Hepatocyte (in vitro differentiated cells): Measurements from ENCODE around the gene RNF17. TPM values are rescaled to one million over a fixed set of nuclear protein-coding genes. Genes with fewer than 3 reads are reported as not detected.

Experiments
- DNase-seq: peaks from one replicate; pipeline ENCODE4 v3.0.0-alpha.2; 2016; ENCODE audit warnings: low spot score
- H2AFZ ChIP-seq: fragments of 200-600 bp; sonication (generic); 2 replicates; pipeline ENCODE4 v1.6.0; 2016; ENCODE audit warnings: antibody characterized with exemption, mild to moderate bottlenecking
- H3K27ac ChIP-seq: fragments of 200-600 bp; sonication (generic); 2 replicates; pipeline ENCODE4 v1.5.1; 2016; ENCODE audit warnings: mild to moderate bottlenecking
- H3K27me3 ChIP-seq: fragments of 200-600 bp; sonication (generic); 2 replicates; pipeline ENCODE4 v1.6.1; 2016
- H3K36me3 ChIP-seq: fragments of 200-600 bp; sonication (generic); replicated peaks from 2 replicates; pipeline ENCODE4 v1.5.1; 2016; ENCODE audit warnings: low read depth; ENCODE audit not compliant: insufficient read depth
- H3K4me1 ChIP-seq: fragments of 200-600 bp; sonication (generic); 2 replicates; pipeline ENCODE4 v1.5.1; 2016; ENCODE audit warnings: mild to moderate bottlenecking, moderate library complexity; ENCODE audit not compliant: insufficient read depth
- H3K4me2 ChIP-seq: fragments of 200-600 bp; sonication (generic); 2 replicates; pipeline ENCODE4 v1.6.0; 2016
- H3K4me3 ChIP-seq: fragments of 200-600 bp; sonication (generic); 2 replicates; pipeline ENCODE4 v1.5.1; 2016; ENCODE audit warnings: mild to moderate bottlenecking
- H3K79me2 ChIP-seq: fragments of 200-600 bp; sonication (generic); 2 replicates; pipeline ENCODE4 v1.6.0; 2017; ENCODE audit warnings: mild to moderate bottlenecking
- H3K9me2 ChIP-seq: fragments of 200-600 bp; sonication (generic); replicated peaks from 2 replicates; pipeline ENCODE4 v1.6.0; 2017; ENCODE audit warnings: mild to moderate bottlenecking; ENCODE audit not compliant: insufficient read depth
- H3K9me3 ChIP-seq: fragments of 200-600 bp; sonication (generic); 2 replicates; pipeline ENCODE4 v1.5.1; 2016; ENCODE audit warnings: low read depth, mild to moderate bottlenecking
- H4K20me1 ChIP-seq: fragments of 200-600 bp; sonication (generic); 2 replicates; pipeline ENCODE4 v1.6.0; 2016; ENCODE audit warnings: mild to moderate bottlenecking; ENCODE audit not compliant: insufficient read depth, poor library complexity, severe bottlenecking
- CTCF ChIP-seq: fragments of 200-600 bp; sonication (generic); IDR thresholded peaks from 2 replicates; pipeline ENCODE4 v1.5.1; 2016; ENCODE audit warnings: antibody characterized with exemption, mild to moderate bottlenecking; ENCODE audit not compliant: poor library complexity
- EZH2 ChIP-seq: fragments of 200-600 bp; sonication (generic); IDR thresholded peaks from 2 replicates; pipeline ENCODE4 v1.6.1; 2016; ENCODE audit warnings: antibody characterized with exemption, mild to moderate bottlenecking, borderline replicate concordance
- EZH2phosphoT487 ChIP-seq: fragments of 200-600 bp; sonication (generic); IDR thresholded peaks from one replicate; pipeline ENCODE4 v1.6.1; 2018; ENCODE audit warnings: antibody characterized with exemption, mild to moderate bottlenecking, low read depth, moderate library complexity; ENCODE audit not compliant: unreplicated experiment, severe bottlenecking
- WGBS: methylation state at CpG from one replicate; pipeline ENCODE4 v1.1.6; 2016; ENCODE audit warnings: low lambda C conversion rate; ENCODE audit errors: missing lambda C conversion rate; 5-methylcytosine and 5-hydroxymethylcytosine counted together
- polyA plus RNA-seq: library from polyadenylated mRNA; unstranded; fragments of >200 nt; fragmentation: Nextera tagmentation; extraction: Ambion mirVana; gene quantifications from 2 replicates; pipeline ENCODE4 v1.2.1, GENCODE V29; 2016
- total RNA-seq: library from RNA; depleted of rRNA; stranded (reverse); fragments of >200 nt; gene quantifications from 2 replicates; pipeline ENCODE4 v1.2.3, GENCODE V29; 2014

Gene RNF17
- total and polyA plus RNA-seq, 2 experiments from 2014 or later = not detected

DNA sequence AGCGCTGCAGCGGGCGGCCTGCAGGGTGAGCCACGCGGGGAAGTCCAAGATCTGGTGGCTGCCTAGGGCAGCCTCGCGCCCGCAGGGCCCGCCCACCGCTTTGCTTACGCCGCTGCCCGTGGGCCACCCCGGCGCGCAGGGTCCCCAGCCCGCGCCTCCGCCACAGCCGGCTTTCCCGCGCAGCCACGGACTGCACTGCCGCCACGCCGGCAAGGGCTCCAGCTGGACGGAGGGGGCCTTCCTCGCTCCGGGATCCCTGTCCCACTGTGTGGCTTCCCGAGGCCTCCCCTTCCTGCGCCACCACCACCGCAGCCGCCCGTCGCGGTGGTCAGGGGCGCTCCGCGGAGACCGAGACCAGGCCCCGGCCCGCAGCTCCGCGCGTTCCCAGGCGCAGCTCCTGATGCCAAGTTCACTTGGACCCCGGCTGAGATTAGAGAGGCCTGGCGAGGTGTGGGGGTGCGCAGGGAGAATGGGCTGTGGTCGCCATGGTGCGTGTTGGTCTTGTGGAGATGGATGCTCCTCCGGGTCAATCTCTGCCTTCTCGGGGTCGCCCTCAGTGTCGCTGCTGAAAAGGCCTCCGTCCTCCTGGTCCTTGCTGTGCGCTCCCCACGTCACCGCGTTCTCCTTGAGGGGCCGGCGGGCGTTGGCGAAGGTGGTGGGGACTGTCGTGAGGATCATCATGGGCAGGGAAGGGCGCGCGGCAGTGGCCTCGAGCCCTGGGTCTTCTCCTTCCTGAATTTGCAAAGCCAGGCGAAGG is 17.9 kb upstream of the RNF17 start:
- no peaks in the 10 kb centered on the region for H3K79me2 ChIP-seq
- no peaks in the 10 kb centered on the region for H4K20me1 ChIP-seq
- no peaks in the 10 kb centered on the region for H3K9me2 ChIP-seq
- H3K27me3 ChIP-seq = peaks cover 83% of the 10 kb centered on the region
- H3K4me2 ChIP-seq = peak overlapping the region; percentile 95
- no peak overlapping the region for H3K27ac ChIP-seq
- H3K4me1 ChIP-seq = peaks cover 17% of the 10 kb centered on the region
- peak overlapping the region; percentile 45 for H2AFZ ChIP-seq
- 13% methylated on average over 41 of the region's 70 CpGs for WGBS
- TF ChIP-seq CTCF (no peak), EZH2 (peak; percentile 68)
- H3K36me3 ChIP-seq = no peaks in the 10 kb centered on the region
- H3K9me3 ChIP-seq = no peaks in the 10 kb centered on the region
- no peak for DNase-seq
- H3K4me3 ChIP-seq = no peak overlapping the region

- Histone ChIP-seq H3K9me2 (no peaks in the 10 kb centered on the region), H2AFZ (peak overlapping the region; percentile 45)
- WGBS = 1% methylated on average over 52 of the region's 56 CpGs
Observed at GRCh38 chr13:24746618-24747247, 17.2 kb upstream of the RNF17 start.

GRCh38 chr13:24747248-24748060 is 16.5 kb upstream of the RNF17 start:
- peak; percentile 40 for DNase-seq
- no peaks in the 10 kb centered on the region for H3K9me2 ChIP-seq
- no peak overlapping the region for H3K27ac ChIP-seq
- WGBS = 2% methylated on average over 52 of the region's 61 CpGs
- H3K27me3 ChIP-seq = peaks cover 92% of the 10 kb centered on the region
- H2AFZ ChIP-seq = peak overlapping the region; percentile 45
- no peaks in the 10 kb centered on the region for H4K20me1 ChIP-seq
- no peak for TF ChIP-seq CTCF
- no peak for TF ChIP-seq EZH2
- TF ChIP-seq EZH2phosphoT487 = no peak
- H3K4me1 ChIP-seq = peaks cover 17% of the 10 kb centered on the region
- peak overlapping the region; percentile 45 for H3K4me3 ChIP-seq
- no peaks in the 10 kb centered on the region for H3K36me3 ChIP-seq
- peak overlapping the region; percentile 95 for H3K4me2 ChIP-seq
- H3K9me3 ChIP-seq = no peaks in the 10 kb centered on the region
- H3K79me2 ChIP-seq = no peaks in the 10 kb centered on the region

More at GRCh38 chr13:24746618-24747247, 17.2 kb upstream of the RNF17 start:
- Histone ChIP-seq H3K36me3 (no peaks in the 10 kb centered on the region), H3K9me3 (no peaks in the 10 kb centered on the region), H3K4me2 (peak overlapping the region; percentile 95), H3K4me3 (peak overlapping the region; percentile 45), H3K27me3 (peaks cover 89% of the 10 kb centered on the region), H3K4me1 (peaks cover 17% of the 10 kb centered on the region), H4K20me1 (no peaks in the 10 kb centered on the region), H3K27ac (no peak overlapping the region), H3K79me2 (no peaks in the 10 kb centered on the region)
- DNase-seq = peak; percentile 39
- no peak for TF ChIP-seq EZH2
- TF ChIP-seq CTCF = peak; percentile 20
- TF ChIP-seq EZH2phosphoT487 = no peak
